Mesenchymal stem cell (in vitro differentiated cells and primary cell): ENCODE data around the gene CYP2A7.
"Not testable (repeated sequence)": the region's sequence is repeated elsewhere in the genome, so short reads cannot be mapped to it uniquely, and the experiment has no call there.

ENCODE experiments used
- DNase-seq: peaks from one replicate; pipeline ENCODE4 v3.0.0-alpha.2; 2013
- H2AFZ ChIP-seq: one replicate; pipeline ENCODE4 v1.6.1; 2013; ENCODE audit warnings: low read depth, mild to moderate bottlenecking, control low read depth, inconsistent platforms, low read length, moderate library complexity
- H2AK5ac ChIP-seq: 2 replicates; pipeline ENCODE4 v1.6.1; 2013; ENCODE audit warnings: low read length, moderate library complexity, mild to moderate bottlenecking, inconsistent platforms; ENCODE audit not compliant: severe bottlenecking
- H2BK120ac ChIP-seq: one replicate; pipeline ENCODE4 v1.6.1; 2013; ENCODE audit warnings: low read depth, mild to moderate bottlenecking, inconsistent platforms, low read length, moderate library complexity
- H2BK12ac ChIP-seq, 2 experiments: one replicate each; pipeline ENCODE4 v1.6.1; 2013; ENCODE audit warnings: inconsistent platforms in 2 of 2, low read length in 2 of 2, mild to moderate bottlenecking in 2 of 2, moderate library complexity in 2 of 2, control low read depth in 1 of 2
- H2BK15ac ChIP-seq: one replicate; pipeline ENCODE4 v1.6.1; 2013; ENCODE audit warnings: mild to moderate bottlenecking, low read depth, inconsistent platforms; ENCODE audit not compliant: poor library complexity, severe bottlenecking
- H2BK5ac ChIP-seq: 2 replicates; pipeline ENCODE4 v1.6.1; 2013; ENCODE audit warnings: low read depth, mild to moderate bottlenecking, low read length, control low read depth, inconsistent platforms; ENCODE audit not compliant: poor library complexity, severe bottlenecking
- H3K14ac ChIP-seq, 2 experiments: one replicate each; pipeline ENCODE4 v1.6.1; 2013; ENCODE audit warnings: inconsistent platforms in 2 of 2, low read length in 2 of 2, control low read depth in 1 of 2, mild to moderate bottlenecking in 1 of 2, moderate library complexity in 1 of 2
- H3K18ac ChIP-seq, 2 experiments: one replicate each; pipeline ENCODE4 v1.6.1; 2013; ENCODE audit warnings: inconsistent platforms in 2 of 2, low read length in 2 of 2, control low read depth in 1 of 2, low read depth in 1 of 2, mild to moderate bottlenecking in 1 of 2
- H3K23ac ChIP-seq, 2 experiments: one replicate each; pipeline ENCODE4 v1.6.1; 2013; ENCODE audit warnings: inconsistent platforms in 2 of 2, low read length in 2 of 2, mild to moderate bottlenecking in 2 of 2, moderate library complexity in 2 of 2, control low read depth in 1 of 2
- H3K27ac ChIP-seq: 2 replicates; pipeline ENCODE4 v1.5.1; 2013; ENCODE audit warnings: mild to moderate bottlenecking, moderate library complexity, low read length, control low read depth, inconsistent platforms; ENCODE audit not compliant: poor library complexity, severe bottlenecking
- H3K27me3 ChIP-seq, 2 experiments: 2 replicates each; pipeline versions ENCODE4 v1.6.1 to v1.7.0; 2013; ENCODE audit warnings: low read length in 2 of 2, mild to moderate bottlenecking in 2 of 2, moderate library complexity in 2 of 2, control low read depth in 1 of 2, inconsistent platforms in 1 of 2; ENCODE audit not compliant: control insufficient read depth in 1 of 2, insufficient read depth in 1 of 2
- H3K36me3 ChIP-seq, 2 experiments: 2 replicates each; pipeline versions ENCODE4 v1.6.1 to v1.7.0; 2013; ENCODE audit warnings: low read length in 2 of 2, control low read depth in 1 of 2, inconsistent platforms in 1 of 2, low read depth in 1 of 2, mild to moderate bottlenecking in 1 of 2; ENCODE audit not compliant: insufficient read depth in 2 of 2, control insufficient read depth in 1 of 2
- H3K4ac ChIP-seq, 2 experiments: one replicate each; pipeline ENCODE4 v1.6.1; 2013; ENCODE audit warnings: inconsistent platforms in 2 of 2, low read length in 2 of 2, mild to moderate bottlenecking in 2 of 2, moderate library complexity in 2 of 2, control low read depth in 1 of 2, low read depth in 1 of 2
- H3K4me1 ChIP-seq: 2 replicates; pipeline ENCODE4 v1.6.1; 2013; ENCODE audit warnings: low read depth, low read length, control low read depth; ENCODE audit not compliant: control insufficient read depth, insufficient read depth
- H3K4me2 ChIP-seq: 2 replicates; pipeline ENCODE4 v1.6.1; 2013; ENCODE audit warnings: low read length, mild to moderate bottlenecking, inconsistent platforms; ENCODE audit not compliant: poor library complexity, severe bottlenecking
- H3K4me3 ChIP-seq, 2 experiments: 2 replicates each; pipeline versions ENCODE4 v1.5.1 to v1.7.0; 2013; ENCODE audit warnings: low read length in 2 of 2, mild to moderate bottlenecking in 2 of 2, control low read depth in 1 of 2, low read depth in 1 of 2; ENCODE audit not compliant: insufficient read depth in 1 of 2
- H3K79me1 ChIP-seq: replicated peaks from 2 replicates; pipeline ENCODE4 v1.6.1; 2013; ENCODE audit warnings: mild to moderate bottlenecking, control low read depth, low read length, inconsistent platforms; ENCODE audit not compliant: poor library complexity, severe bottlenecking
- H3K9ac ChIP-seq: 2 replicates; pipeline ENCODE4 v1.7.0; 2013; ENCODE audit warnings: mild to moderate bottlenecking, low read length, moderate library complexity
- H3K9me3 ChIP-seq: 2 replicates; pipeline ENCODE4 v1.7.0; 2013; ENCODE audit warnings: mild to moderate bottlenecking, low read length; ENCODE audit not compliant: control insufficient read depth
- H4K8ac ChIP-seq: one replicate; pipeline ENCODE4 v1.6.1; 2013; ENCODE audit warnings: inconsistent platforms, mild to moderate bottlenecking, low read length, moderate library complexity
- H4K91ac ChIP-seq: one replicate; pipeline ENCODE4 v1.6.1; 2013; ENCODE audit warnings: mild to moderate bottlenecking, low read length, inconsistent platforms
- WGBS: methylation state at CpG from one replicate; pipeline ENCODE4 v1.1.7; 2013; ENCODE audit warnings: mixed read lengths; 5-methylcytosine and 5-hydroxymethylcytosine counted together

Gene CYP2A7

GRCh38 chr19:40832431-40832790, 49.6 kb downstream of the CYP2A7 start:
- not testable (repeated sequence) for H4K8ac ChIP-seq, H2BK5ac ChIP-seq, H3K27me3 ChIP-seq, H2AK5ac ChIP-seq, H3K4me2 ChIP-seq, H2BK12ac ChIP-seq, H2BK15ac ChIP-seq, H3K4me3 ChIP-seq, H3K4ac ChIP-seq, H3K23ac ChIP-seq, H4K91ac ChIP-seq, DNase-seq, H2BK120ac ChIP-seq, H3K9ac ChIP-seq, H3K27ac ChIP-seq, H3K18ac ChIP-seq, H2AFZ ChIP-seq, H3K14ac ChIP-seq, H3K9me3 ChIP-seq, H3K4me1 ChIP-seq, H3K79me1 ChIP-seq
- H3K36me3 ChIP-seq = peaks cover under 1 to 19% of the 10 kb centered on the region in 2 experiments
- 73% methylated on average over 3 of the region's 4 CpGs for whole genome bisulfite sequencing

- no peak overlapping the region for H2BK15ac ChIP-seq
- peak; percentile 98 for DNase-seq
- H3K4ac ChIP-seq = peak overlapping the region in 1 of 2 experiments; percentile 11
- H3K23ac ChIP-seq = no peak overlapping the region
- peaks cover 7 to 25% of the 10 kb centered on the region in 2 experiments for H3K36me3 ChIP-seq
- no peak overlapping the region for H2BK5ac ChIP-seq
- H3K9me3 ChIP-seq = no peaks in the 10 kb centered on the region
- peak overlapping the region; percentile 62 for H3K9ac ChIP-seq
- H3K4me2 ChIP-seq = no peak overlapping the region
- H4K91ac ChIP-seq = no peak overlapping the region
- peak overlapping the region in 1 of 2 experiments; percentile 29 for H2BK12ac ChIP-seq
- no peak overlapping the region for H2AFZ ChIP-seq
- no peak overlapping the region for H3K14ac ChIP-seq
- WGBS = 57% methylated on average over 4 of the region's 7 CpGs
- H3K18ac ChIP-seq = peak overlapping the region in 1 of 2 experiments; percentile 62
- H3K27ac ChIP-seq = peak overlapping the region; percentile 30
- H3K27me3 ChIP-seq = no peaks in the 10 kb centered on the region
- peaks cover 2% of the 10 kb centered on the region for H3K4me1 ChIP-seq
- H4K8ac ChIP-seq = no peak overlapping the region
- H2BK120ac ChIP-seq = no peak overlapping the region
- H2AK5ac ChIP-seq = no peak overlapping the region
- H3K4me3 ChIP-seq = no peak overlapping the region
- H3K79me1 ChIP-seq = no peaks in the 10 kb centered on the region
Measured at GRCh38 chr19:40831502-40832430, 50.3 kb downstream of the CYP2A7 start.

- H3K27ac ChIP-seq, H3K4me1 ChIP-seq, H2AFZ ChIP-seq: not testable (repeated sequence)
Measured at GRCh38 chr19:40830741-40831140, 51.3 kb downstream of the CYP2A7 start.

GRCh38 chr19:40829205-40829604, 52.8 kb downstream of the CYP2A7 start:
- no peak overlapping the region for H2BK12ac ChIP-seq

More at GRCh38 chr19:40830741-40831140, 51.3 kb downstream of the CYP2A7 start:
- not testable (repeated sequence) for H3K9me3 ChIP-seq, H3K18ac ChIP-seq, H4K91ac ChIP-seq, H2BK120ac ChIP-seq, H2AK5ac ChIP-seq, H3K79me1 ChIP-seq, H3K23ac ChIP-seq, H2BK15ac ChIP-seq, H3K4me3 ChIP-seq, H2BK5ac ChIP-seq, H4K8ac ChIP-seq, DNase-seq, H3K14ac ChIP-seq, H3K27me3 ChIP-seq, H3K4me2 ChIP-seq, H3K9ac ChIP-seq
- H2BK12ac ChIP-seq = peak overlapping the region in 1 of 2 experiments; percentile 19
- H3K36me3 ChIP-seq = peaks cover 11 to 28% of the 10 kb centered on the region in 2 experiments
- H3K4ac ChIP-seq = peak overlapping the region in 1 of 2 experiments; percentile 21
- WGBS = 96% methylated on average over 16 of the region's 16 CpGs

More at GRCh38 chr19:40829205-40829604, 52.8 kb downstream of the CYP2A7 start:
- H3K14ac ChIP-seq = no peak overlapping the region
- H4K8ac ChIP-seq = no peak overlapping the region
- no peak overlapping the region for H2AK5ac ChIP-seq
- no peak overlapping the region for H2BK120ac ChIP-seq
- peaks cover 2% of the 10 kb centered on the region for H3K4me1 ChIP-seq
- DNase-seq = no peak
- H3K36me3 ChIP-seq = peaks cover 11 to 28% of the 10 kb centered on the region in 2 experiments
- no peak overlapping the region for H2BK15ac ChIP-seq
- H3K4me2 ChIP-seq = no peak overlapping the region
- H2BK5ac ChIP-seq = no peak overlapping the region
- H2AFZ ChIP-seq = no peak overlapping the region
- H3K4ac ChIP-seq = no peak overlapping the region
- no peaks in the 10 kb centered on the region for H3K27me3 ChIP-seq
- H3K27ac ChIP-seq = no peak overlapping the region
- no peaks in the 10 kb centered on the region for H3K9me3 ChIP-seq
- no peaks in the 10 kb centered on the region for H3K79me1 ChIP-seq
- no peak overlapping the region for H3K23ac ChIP-seq
- no peak overlapping the region for H3K18ac ChIP-seq
- no peak overlapping the region for H3K4me3 ChIP-seq
- no peak overlapping the region for H3K9ac ChIP-seq
- H4K91ac ChIP-seq = no peak overlapping the region
